NCI-H82 treated with DMSO at 0.1 percent for 48 hours (cell line): ENCODE measurements around the gene SDK1.

ENCODE experiments used
- DNase-seq: peaks from one replicate; lab custom pipeline; 2025; ENCODE audit not compliant: unreplicated experiment; lab: John Stamatoyannopoulos, UW

Gene SDK1

GRCh38 chr7:3778345-3778744, 477.3 kb downstream of the SDK1 start:
- DNase-seq = no peak

DNA sequence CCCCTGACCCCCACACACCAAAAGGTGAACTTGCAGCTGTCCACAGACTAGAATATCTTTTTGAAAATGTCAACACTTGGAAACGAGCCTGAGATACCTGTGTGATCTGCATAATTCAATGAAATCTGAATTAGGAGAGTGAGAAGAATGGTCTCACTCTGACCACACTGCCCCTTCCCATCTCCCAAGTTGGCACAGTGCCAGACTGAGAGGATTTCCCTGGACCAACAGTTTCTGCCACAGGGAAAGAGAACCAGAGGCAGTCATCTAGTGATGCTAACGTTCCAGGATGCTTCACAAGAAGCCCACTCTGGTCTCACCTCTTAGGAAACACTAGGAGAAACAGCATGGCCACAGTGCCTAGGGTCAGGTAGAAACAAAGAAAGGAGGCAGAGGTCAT, 479.0 kb downstream of the SDK1 start:
- no peak for DNase-seq

- no peak for DNase-seq
Measured at GRCh38 chr7:3780525-3780924, 479.5 kb downstream of the SDK1 start.

- DNase-seq = no peak
Measured at GRCh38 chr7:3781607-3782006, 480.6 kb downstream of the SDK1 start.

GRCh38 chr7:3787717-3788264, 486.7 kb downstream of the SDK1 start:
- DNase-seq = no peak

GRCh38 chr7:3790803-3791202, 489.8 kb downstream of the SDK1 start:
- no peak for DNase-seq

DNA sequence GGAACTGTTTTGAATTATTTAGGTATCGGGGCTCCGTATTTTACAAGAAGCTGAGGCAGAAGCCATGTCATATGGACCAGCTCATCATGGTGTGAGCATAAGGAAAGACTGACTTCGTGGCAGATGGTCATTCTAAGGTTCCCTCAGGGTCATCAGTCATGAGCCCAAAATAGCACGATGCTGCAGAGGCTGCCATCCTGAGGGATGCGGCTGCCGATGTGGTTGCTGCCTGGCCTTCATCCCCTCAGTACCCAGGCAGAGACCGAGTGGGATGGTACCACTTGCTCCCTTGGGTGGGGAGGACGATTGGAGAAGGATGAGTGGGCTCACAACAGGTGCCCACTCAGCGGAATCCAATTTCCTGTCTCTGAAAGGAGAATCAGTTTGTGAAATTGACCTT, 490.3 kb downstream of the SDK1 start:
- no peak for DNase-seq

GRCh38 chr7:3795141-3795540, 494.1 kb downstream of the SDK1 start:
- no peak for DNase-seq

DNA sequence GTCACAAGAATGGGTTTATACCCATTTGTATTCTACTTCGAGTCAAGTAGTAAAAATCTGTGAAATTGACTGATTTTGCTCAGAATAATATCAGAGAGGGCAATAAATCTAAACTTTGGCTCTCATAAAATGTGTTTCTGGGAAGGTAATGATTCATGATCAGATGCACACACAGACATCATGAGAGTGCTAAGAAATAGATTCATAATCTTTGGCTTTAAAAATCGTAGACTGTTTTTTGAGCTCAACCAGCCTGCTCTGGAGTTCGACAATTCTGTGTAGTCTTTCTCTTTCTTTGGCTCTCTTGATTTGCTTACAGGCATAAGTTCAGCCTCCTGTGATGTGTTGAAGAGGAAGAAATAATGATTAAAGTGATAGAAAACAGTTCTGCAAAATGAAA, 494.7 kb downstream of the SDK1 start:
- DNase-seq = no peak

DNA sequence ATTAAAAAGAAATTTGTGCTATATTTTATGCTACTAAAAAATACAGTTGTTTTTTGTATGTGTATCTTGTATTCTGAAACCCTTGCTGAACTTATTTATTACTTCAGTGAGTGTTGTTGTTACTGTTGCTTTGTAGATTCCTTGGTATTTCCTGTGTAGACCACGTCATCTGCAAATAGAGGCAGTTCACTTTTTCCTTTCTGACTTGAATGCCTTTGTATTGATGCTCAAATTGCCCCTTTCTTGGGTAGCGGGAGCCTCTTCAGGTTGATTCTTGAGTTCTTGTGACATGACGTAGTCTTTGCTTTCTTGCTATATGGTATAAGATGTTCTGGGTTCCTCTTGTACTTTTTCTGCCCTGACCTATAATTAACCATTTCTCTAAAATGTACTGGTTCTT, 504.1 kb downstream of the SDK1 start:
- DNase-seq = no peak

- no peak for DNase-seq
Measured at GRCh38 chr7:3806516-3806915, 505.5 kb downstream of the SDK1 start.

DNA sequence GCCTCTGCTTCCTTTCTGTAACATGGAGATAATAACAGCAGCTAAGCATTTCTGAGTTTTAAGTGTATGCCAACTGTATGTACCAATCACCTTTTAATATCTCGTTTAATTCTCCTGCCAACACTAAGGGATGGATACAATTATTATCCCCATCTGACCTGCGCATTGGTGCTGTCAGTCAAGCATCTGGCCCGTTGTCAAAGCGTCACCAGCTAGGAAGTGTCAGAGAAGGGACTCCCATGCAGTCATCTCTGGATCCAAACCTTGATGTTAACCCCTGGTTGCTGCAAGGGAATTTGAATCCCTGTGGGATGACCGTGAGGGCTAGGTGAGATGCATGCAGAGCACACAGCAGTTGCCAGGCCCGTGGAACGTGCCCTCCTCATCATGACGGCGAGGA, 506.8 kb downstream of the SDK1 start:
- no peak for DNase-seq

DNA sequence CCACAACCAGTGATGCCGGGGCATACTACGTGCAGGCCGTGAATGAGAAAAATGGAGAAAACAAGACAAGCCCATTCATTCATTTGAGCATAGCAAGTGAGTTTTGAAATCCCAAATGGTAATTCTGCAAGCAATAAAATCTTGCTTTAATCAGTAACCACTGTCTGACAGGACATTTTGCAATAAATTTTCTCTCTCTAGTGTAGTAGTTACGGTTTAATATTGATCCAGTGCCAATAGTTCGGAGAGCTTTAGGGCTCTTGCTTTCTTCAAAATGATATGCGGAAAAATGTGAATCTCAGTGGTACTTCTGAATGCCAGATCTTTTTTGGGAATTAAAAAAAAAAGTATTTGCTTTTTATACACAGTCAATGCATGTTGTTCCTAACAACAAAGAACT, 520.4 kb downstream of the SDK1 start:
- no peak for DNase-seq

GRCh38 chr7:3825491-3825890, 524.4 kb downstream of the SDK1 start:
- no peak for DNase-seq

DNA sequence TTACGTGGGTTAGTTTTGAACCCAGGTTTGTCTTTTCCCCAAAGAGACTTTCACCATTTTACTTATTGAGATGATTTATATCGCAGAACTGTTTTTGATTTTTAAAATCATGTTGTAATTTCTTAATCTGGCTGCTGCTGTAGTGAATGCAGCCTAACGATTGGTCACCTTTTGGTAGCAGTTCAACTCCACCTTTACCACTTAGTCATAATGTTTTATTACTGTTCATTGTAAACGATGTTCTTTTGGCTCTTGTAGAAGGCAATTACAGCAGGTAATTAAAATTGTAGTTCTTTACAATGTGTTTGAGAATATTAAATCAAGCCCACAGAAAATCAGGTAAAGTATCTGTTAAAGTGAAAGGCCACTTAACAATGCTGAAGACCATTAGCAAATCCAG, 531.1 kb downstream of the SDK1 start:
- no peak for DNase-seq

DNA sequence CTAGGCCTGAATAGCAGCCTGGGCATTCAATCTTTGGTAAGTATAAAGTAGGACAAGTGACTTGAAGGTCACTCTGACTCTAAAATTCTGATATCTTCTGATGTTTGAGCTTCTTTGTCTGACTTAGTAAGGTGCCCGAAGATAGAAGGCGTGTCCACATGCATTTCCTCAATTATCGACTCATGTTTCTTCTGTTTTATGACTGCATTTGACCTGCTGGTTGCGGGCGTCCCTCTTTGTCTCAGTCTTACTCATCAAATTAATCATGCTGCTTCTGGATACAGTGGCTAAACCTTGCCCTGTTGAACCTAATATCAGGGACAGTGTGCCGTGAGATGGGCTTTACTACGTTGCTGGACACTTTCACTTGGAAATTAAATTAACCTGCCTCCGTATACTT, 534.1 kb downstream of the SDK1 start:
- DNase-seq = no peak

- DNase-seq = no peak
Measured at GRCh38 chr7:3836855-3837254, 535.8 kb downstream of the SDK1 start.

DNA sequence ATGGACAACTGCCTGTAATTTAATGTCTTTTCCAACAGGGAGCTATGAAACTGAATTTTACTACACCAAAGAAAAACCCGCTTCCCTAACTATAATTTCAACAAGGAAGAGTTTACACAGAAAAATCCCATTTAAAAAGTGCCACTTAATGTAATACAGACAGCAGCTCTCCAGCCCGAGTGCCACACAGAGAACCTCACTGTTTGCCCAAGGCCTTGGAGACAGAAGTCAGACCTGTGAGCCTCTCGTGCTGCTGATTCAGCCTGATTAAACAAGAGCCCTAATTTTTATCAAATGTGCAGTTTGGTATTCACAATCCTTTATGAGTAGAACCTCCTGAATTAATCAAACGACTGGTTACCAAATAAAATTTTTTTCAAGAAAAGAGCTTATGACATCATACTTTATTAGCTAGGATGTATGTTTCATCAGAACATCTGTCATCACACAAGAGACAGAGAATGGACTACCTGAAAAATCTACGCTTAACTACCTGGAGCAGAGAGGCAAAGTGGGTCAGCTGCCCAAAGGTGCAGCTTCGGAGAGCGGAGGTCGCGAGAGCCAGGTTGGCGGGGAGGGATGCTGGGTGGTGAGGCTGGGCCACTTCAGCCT, 543.6 kb downstream of the SDK1 start:
- DNase-seq = no peak

DNA sequence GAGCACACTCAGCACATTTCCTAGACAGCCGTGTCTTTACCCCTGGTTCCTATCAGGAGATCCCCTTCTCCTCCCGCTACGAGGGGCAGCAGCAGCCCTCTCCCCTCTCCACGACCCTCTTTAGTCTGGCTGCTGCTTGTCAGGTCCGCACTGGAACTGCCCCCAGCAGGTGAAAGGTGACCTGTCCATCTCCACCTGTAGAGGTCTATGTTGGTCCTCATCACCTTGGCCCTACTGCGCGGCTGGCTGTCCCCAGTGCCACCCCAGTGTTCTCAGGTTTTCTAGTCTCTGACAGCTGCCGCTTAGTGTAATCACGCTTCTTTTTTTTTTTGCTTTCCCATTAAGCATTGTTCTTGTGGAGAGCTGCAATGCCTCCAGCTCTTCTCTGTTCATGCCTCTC, 545.7 kb downstream of the SDK1 start:
- no peak for DNase-seq

DNA sequence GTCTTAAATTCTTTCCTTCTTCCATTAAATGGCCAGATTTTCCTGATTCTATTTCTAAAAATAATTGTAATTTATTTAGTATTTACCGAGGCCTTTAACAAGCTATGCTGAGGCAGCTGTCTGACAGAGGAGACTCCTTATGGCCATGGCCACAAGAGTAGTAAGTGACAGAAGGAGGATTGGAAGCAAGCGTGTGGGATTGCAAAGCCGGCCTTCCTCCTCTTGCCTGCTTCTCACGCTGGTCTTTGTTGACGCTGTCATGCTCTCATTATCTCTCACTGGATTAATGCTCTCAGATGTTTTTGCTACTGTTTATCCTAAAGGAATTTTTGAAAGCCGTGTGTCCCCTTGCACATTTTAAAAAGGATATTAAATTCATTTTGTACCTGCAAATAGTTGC, 546.3 kb downstream of the SDK1 start:
- DNase-seq = no peak

GRCh38 chr7:3859431-3859830, 558.4 kb downstream of the SDK1 start:
- no peak for DNase-seq

GRCh38 chr7:3860932-3861331, 559.9 kb downstream of the SDK1 start:
- DNase-seq = no peak

GRCh38 chr7:3861386-3861785, 560.3 kb downstream of the SDK1 start:
- no peak for DNase-seq
